HG03066 (cell line): Measurements from ENCODE around the gene HPS1.

ENCODE experiments used
- ATAC-seq: cut with Tn5 transposase; IDR thresholded peaks from one replicate; pipeline ENCODE4 v1.9.1; 2021; ENCODE audit warnings: low read depth; ENCODE audit not compliant: unreplicated experiment

HPS1 gene

GRCh38 chr10:98370831-98371820 is 75.6 kb downstream of the HPS1 start:
- no peak for ATAC-seq

- no peak for ATAC-seq
Observed at GRCh38 chr10:98369801-98370200, 76.9 kb downstream of the HPS1 start.

GRCh38 chr10:98368644-98369043 is 78.1 kb downstream of the HPS1 start:
- no peak for ATAC-seq

- no peak for ATAC-seq
Observed at GRCh38 chr10:98367604-98368451, 78.9 kb downstream of the HPS1 start.
